Stimulated activated CD4-positive, alpha-beta T cell treated with anti-CD3 and anti-CD28 coated beads, Interleukin-4, amount 100 ng/mL, for 48 hours (primary cell): Measurements from ENCODE around the gene SPTBN1.

Experiments
- DNase-seq, 2 donors: peaks; one replicate each; pipeline ENCODE4 v3.0.0-alpha.2; 2020; ENCODE audit warnings: low read depth in 2 of 2

The SPTBN1 gene

DNA sequence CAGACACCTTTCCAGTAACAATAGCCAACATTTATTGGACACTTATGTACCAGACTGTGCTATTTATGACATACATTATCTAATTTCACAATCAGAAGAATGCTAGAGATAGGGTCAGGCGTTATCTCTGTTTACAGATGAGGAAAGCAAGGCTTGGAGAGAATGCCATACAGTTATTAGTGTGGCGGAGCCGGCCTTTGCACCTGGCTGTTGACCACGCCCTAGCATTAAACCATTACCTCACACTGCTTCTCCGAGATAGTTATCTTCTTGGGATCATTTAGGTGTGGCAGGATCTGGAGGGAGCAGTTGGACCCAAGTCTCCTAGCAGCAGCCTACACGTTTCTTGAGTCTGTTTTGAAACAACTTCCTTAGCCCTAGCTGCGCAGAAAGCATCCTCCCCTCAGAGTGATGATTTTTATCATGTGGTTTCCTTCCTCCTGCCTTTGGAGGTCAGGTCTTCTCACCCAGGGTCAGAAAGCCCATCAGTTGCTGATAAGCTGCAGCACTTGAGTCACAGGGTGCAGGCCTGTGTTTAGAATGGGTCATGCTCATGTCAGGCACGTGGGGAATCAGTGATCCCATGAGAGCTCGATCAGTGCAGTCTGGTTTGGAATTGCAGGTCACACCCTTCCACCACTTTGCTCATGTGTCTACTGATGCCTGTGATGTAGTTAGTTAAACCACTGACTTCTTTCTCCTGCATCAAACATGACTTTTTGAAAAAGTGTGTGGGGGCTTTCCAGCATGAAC is 118.2 kb downstream of the SPTBN1 start:
- peak; percentile 37 to 42 for DNase-seq

GRCh38 chr2:54574860-54575247 is 118.7 kb downstream of the SPTBN1 start:
- no peak for DNase-seq

- no peak for DNase-seq
Measured at GRCh38 chr2:54575379-54575888, 119.3 kb downstream of the SPTBN1 start.

DNA sequence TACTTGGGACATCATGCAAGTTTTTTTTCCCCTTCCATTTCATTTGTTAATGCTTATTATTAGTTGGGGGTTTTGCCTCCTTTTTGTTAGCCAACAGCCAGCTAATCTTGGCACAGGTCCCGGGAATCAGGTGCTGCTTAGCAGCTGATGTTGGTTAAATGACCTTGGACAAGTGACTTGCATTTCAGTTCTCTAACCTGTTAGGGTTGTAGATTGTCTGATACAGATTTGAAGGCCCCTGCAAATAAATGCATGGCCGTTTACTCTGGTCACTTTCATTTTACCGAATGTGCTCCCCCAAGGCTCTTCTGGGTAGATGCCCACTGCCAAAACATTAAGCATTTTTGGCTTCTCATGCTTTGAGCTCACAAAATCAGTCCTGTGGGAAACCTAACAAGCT is 120.9 kb downstream of the SPTBN1 start:
- no peak for DNase-seq

- no peak for DNase-seq
Measured at GRCh38 chr2:54577944-54578647, 122.0 kb downstream of the SPTBN1 start.

- DNase-seq, result no peak
Measured at GRCh38 chr2:54578648-54579045, 122.5 kb downstream of the SPTBN1 start.

- DNase-seq, result no peak
Measured at GRCh38 chr2:54579061-54579681, 123.0 kb downstream of the SPTBN1 start.

DNA sequence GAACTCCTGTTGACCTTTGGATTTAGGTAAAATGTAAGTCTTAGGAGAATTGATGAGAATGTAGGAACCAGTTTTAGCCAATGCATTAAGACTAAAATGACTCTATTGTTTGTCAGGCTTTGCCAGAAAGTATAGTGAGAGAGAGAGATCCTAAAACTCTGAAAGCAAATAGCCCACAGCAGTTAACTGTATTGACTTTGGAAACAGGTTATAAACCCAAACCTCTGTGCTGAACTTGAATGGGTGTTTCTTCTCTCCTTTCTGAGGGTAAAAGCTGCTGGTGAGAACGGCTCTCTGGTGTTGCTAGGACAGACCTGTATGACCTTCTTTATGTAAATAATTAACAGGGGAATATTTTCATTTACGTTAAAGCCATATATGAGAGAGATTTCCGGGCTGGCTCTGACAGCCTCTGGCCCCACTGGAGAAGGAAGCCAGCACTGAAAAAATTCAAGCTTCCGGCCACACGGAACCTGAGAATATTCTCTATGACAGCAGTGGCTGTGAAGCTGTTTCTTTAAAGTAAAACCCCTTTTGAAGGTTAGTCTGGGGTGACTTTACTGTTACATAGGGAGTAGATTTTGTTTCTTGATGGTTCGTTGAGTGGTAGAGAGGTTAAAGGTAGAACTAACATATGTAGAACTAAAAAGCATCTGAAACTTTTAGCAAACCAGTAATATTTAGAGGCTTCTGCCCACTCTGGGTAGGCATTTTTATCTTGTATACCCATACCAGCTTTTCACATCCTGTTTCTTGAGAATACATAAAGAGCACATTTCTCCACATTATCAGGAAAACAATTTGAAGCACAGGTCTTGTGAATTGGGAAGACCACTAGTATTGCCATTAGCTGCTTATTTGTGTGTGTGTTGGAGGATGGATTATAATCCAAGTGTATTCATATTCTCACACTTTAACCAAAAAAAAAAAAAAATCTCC is 123.8 kb downstream of the SPTBN1 start:
- no peak for DNase-seq

GRCh38 chr2:54581326-54582039 is 125.4 kb downstream of the SPTBN1 start:
- no peak for DNase-seq

GRCh38 chr2:54582987-54583386 is 126.9 kb downstream of the SPTBN1 start:
- DNase-seq, result no peak

DNA sequence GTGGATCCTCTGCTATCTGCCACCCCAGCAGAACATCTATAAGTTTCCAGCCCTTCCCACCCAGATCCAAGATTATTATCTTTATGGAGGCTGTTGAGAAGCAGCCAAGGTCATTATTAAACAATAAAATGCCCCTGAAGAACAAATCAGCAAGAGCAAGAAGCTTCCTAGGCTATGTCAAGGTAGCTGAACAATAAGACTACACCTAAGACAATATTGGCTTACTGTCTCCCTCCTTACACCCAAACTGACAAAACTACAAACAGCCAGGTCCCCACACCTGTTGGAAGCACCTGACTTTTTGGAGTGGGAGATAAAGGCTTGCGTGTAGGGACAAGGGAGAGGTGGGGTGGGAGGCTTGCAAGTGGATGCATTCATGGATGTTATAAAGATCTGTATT is 128.5 kb downstream of the SPTBN1 start:
- DNase-seq, result no peak

DNA sequence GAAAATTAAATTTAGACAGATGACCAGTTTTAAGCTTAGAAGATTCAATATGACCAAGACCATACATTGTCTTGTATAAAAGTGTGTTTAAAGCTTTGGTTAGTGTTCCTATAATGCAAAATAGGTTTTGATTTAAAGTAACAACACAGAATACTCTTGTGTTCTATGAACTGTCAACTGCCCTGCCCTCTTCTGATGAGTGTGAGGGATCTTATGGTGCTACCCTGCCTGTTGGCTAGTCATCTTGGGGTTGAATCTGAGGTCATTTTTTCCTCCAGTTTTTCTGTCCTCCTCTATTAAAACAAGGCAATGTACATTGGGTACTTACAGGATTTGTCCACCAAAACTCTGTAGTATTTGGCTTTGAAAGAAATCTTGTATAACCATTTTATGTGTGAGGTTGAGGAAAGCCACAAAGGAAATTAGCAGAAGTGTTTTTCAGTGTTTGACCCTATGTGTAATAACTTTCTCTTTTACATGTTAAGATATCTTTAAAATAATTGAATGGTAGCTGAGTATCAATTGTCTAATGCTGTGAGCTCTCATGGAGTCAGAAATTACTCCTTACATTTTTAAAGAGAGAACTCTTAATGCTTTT is 129.1 kb downstream of the SPTBN1 start:
- DNase-seq, result no peak

- no peak for DNase-seq
Measured at GRCh38 chr2:54586062-54586461, 129.9 kb downstream of the SPTBN1 start.

DNA sequence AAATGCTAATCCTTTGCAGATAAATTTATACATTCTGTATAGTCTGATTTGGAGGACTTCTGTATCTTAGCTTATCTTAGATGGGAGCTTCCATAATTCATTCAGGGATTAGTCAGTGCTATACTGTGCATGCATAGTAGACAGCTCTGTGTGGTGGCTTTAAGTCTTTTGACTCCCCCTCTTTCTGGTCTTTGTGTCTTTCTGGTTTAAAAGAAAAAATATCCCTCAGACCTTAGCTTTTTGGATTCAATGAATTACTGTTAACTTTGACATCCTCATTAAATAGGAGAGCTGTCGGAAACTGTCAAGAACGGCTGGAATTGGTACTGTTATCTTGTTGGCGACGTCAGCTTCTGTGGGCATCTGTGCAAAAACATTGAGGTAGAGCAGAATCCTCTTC is 130.4 kb downstream of the SPTBN1 start:
- DNase-seq, result no peak

- no peak for DNase-seq
Measured at GRCh38 chr2:54587171-54588016, 131.3 kb downstream of the SPTBN1 start.

GRCh38 chr2:54588244-54588899 is 132.2 kb downstream of the SPTBN1 start:
- no peak for DNase-seq

DNA sequence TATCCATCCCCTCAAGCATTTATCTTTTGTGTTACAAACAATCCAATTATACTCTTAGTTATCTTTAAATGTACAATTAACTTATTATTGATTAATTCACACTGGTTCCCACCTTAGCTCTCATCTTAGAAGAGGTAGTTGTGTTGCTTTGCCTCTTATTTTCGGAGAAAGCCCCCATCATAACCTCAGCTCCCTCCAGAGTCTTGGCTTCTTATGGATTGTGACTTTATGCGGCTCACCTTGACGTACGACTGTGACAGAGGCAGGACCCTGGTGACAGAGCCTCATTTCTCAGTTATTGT is 132.9 kb downstream of the SPTBN1 start:
- no peak for DNase-seq

GRCh38 chr2:54589340-54590215 is 133.5 kb downstream of the SPTBN1 start:
- DNase-seq, result no peak
